HG02938 (cell line): ENCODE measurements around the gene MAD2L1BP.
A peak's percentile ranks its signal among the peaks of the same experiment; 100 is the strongest.

Source experiments
- ATAC-seq: cut with Tn5 transposase; IDR thresholded peaks from one replicate; pipeline ENCODE4 v1.9.1; 2021; ENCODE audit warnings: mild to moderate bottlenecking, moderate library complexity; ENCODE audit not compliant: unreplicated experiment

MAD2L1BP gene

GRCh38 chr6:43680308-43681200 lies 44.9 kb downstream of the MAD2L1BP start:
- no peak for ATAC-seq

GRCh38 chr6:43681303-43681702 lies 45.7 kb downstream of the MAD2L1BP start:
- ATAC-seq = no peak

DNA sequence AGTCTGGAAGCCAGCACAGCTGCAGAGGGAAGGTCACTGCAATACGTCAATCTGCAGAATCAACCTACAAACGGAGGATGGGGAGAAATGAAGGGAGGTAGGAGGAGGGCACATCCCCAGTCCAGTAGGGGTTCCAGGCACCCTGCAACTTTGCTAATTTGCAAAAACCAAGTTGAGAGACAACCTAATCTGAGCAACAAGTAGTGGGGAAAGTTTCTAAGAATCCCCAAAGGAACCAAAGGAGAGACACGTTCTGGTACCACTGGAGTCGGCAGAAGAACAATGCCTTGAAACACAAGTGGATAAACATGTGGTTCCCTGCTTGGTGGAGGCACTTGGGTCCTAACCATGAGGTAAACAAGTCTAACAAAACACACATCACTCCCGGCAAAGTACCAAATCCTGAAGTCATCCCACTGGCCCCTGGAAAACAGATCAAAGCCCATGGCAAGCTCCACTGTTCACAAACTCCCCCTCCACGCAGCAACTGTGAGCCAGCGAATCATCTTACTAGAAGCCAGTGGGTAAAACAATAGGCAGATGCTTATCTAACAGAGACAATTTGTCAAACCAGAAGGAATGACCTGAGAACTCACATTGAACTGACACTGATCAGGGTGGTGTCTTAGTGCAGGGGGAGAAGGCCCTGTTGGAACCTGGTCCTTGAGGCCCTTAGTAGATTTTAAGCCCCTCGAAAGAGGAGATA lies 47.2 kb downstream of the MAD2L1BP start:
- ATAC-seq = no peak

DNA sequence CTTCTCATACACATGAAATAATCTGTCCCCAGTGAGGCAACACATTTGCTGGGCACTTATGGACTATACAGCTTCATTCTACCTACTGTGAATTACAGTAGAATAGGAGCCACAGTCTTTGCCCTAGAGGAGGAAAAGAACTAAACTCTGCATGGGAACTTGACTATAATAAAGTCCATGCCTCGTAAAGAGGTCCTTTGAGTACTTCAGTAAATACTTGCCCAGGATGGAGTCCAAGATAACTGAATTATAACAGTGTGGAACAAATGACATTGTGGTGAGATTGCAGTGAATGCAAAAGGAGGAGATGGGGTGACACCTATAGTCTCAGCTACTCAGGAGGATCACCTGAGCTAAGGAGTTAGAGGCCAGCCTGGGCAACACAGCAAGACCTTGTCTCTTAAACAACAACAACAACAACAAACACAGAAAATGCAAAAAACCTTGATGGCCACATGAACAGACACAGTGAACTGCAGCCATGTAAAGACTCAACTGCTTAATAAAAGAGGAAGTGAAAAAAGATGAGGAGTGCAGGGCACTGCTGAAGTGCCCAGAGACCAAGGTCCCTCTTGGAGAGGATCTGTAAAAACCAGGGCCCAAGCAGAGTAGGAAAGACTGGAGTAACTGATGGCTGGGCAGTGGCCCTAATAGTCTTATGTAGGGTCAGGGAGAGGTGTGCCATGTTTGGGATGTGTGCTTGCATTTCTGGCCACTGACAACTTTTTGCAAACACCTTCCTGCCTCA lies 48.2 kb downstream of the MAD2L1BP start:
- ATAC-seq = peak; percentile 51

DNA sequence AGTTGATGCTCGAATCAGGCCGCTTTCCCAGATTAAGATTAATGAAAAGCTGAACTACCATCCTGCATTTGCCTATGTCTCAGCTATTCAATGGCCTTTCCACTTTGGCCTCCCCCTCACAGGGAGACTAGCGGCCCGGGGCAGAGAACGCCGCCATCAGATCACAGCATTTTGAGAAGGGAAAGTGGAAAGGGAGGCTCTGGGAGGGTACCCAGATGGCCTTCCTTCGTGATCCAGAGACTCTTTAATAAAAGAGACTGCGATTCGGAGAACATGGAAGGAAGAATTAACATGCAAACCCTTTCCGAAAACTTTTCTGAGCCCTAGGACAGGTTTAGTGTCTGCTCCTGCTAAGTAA lies 51.4 kb downstream of the MAD2L1BP start:
- no peak for ATAC-seq

DNA sequence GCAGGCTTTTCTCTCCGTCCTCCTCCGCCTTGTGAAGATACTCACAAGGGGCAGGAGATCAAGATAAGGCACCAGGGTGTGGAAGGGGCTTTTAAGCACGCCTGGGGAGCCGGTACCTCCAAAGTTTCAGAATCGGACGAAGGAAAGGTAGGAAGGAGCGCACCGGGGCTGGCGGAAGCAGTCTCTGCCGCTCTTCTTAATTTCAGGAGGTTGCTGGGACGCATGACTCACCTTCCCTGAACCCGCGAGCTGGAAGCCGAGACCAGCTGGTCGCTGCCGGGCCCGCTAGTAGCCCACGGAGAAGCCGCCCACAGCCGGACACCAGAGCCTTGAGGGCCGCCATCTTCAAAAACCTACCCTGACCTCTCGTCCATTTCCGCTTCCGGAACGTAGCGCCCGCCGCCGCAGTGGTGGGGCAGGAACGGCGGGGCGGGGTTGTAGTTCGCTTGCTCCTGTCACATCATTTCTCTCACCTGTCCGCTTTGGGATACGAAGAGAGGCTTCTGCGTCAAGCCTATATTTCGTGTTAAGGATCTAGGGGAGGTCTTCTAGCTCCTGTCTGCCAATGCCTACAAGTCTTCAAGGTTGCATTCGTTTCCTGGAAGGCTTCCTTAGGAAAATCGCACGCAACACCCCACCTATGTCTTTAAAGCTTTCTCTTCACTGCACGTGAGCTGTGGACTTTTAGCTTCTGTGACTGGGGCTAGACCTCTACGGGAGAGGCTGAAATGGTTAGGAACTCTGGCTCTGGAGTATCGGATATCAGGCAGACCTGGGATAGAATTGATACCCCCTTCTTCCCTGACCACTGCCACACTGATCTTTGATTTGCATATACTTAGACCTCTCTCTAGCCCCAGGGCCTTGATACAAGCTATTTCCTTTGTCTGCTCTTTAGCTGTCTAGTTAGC lies 52.1 kb downstream of the MAD2L1BP start, which contains the start of gene MRPS18A:
TSS of gene MRPS18A (minus strand) at position 355 of the 911 bp plus-strand sequence. CDS start at position 343, 12 bp downstream.
- peak; percentile 79 for ATAC-seq

GRCh38 chr6:43689421-43689820 lies 53.8 kb downstream of the MAD2L1BP start:
- no peak for ATAC-seq
